Smooth muscle cell (in vitro differentiated cells): ENCODE measurements around the gene IFI27L1. TPM values are rescaled to one million over a fixed set of nuclear protein-coding genes. Genes with fewer than 3 reads are reported as not detected.

ENCODE experiments used
- DNase-seq: peaks from one replicate; lab custom pipeline; 2025; ENCODE audit not compliant: unreplicated experiment; lab: John Stamatoyannopoulos, UW
- H2AFZ ChIP-seq: fragments of 200-600 bp; sonication (generic); 2 replicates; pipeline ENCODE4 v1.6.0; 2016; ENCODE audit warnings: antibody characterized with exemption, low read depth, mild to moderate bottlenecking
- H3F3A ChIP-seq: fragments of 200-600 bp; sonication (generic); 2 replicates; pipeline ENCODE4 v1.6.0; 2017; ENCODE audit warnings: antibody characterized with exemption, low read depth
- H3K27ac ChIP-seq: fragments of 200-600 bp; sonication (generic); 2 replicates; pipeline ENCODE4 v1.5.1; 2016; ENCODE audit warnings: low read depth, mild to moderate bottlenecking
- H3K27me3 ChIP-seq: fragments of 200-600 bp; sonication (generic); 2 replicates; pipeline ENCODE4 v1.6.1; 2016; ENCODE audit warnings: low read depth, mild to moderate bottlenecking
- H3K36me3 ChIP-seq: fragments of 200-600 bp; sonication (generic); 2 replicates; pipeline ENCODE4 v1.5.1; 2016; ENCODE audit warnings: low read depth
- H3K4me1 ChIP-seq: fragments of 200-600 bp; sonication (generic); 2 replicates; pipeline ENCODE4 v1.5.1; 2016; ENCODE audit warnings: low read depth
- H3K4me2 ChIP-seq: fragments of 200-600 bp; sonication (generic); 2 replicates; pipeline ENCODE4 v1.6.0; 2016; ENCODE audit warnings: mild to moderate bottlenecking
- H3K4me3 ChIP-seq: fragments of 200-600 bp; sonication (generic); 2 replicates; pipeline ENCODE4 v1.5.1; 2016; ENCODE audit warnings: mild to moderate bottlenecking
- H3K79me2 ChIP-seq: fragments of 200-600 bp; sonication (generic); 2 replicates; pipeline ENCODE4 v1.6.0; 2016; ENCODE audit warnings: low read depth, mild to moderate bottlenecking
- H3K9ac ChIP-seq: fragments of 200-600 bp; sonication (generic); 2 replicates; pipeline ENCODE4 v1.6.0; 2016; ENCODE audit warnings: low read depth
- H3K9me3 ChIP-seq: fragments of 200-600 bp; sonication (generic); replicated peaks from 2 replicates; pipeline ENCODE4 v1.5.1; 2016; ENCODE audit warnings: low read depth
- H4K20me1 ChIP-seq: fragments of 200-600 bp; sonication (generic); 2 replicates; pipeline ENCODE4 v1.6.0; 2016; ENCODE audit warnings: low read depth
- WGBS: methylation state at CpG from one replicate; pipeline ENCODE4 v1.1.7; 2016; ENCODE audit warnings: low lambda C conversion rate; 5-methylcytosine and 5-hydroxymethylcytosine counted together
- polyA plus RNA-seq: library from polyadenylated mRNA; unstranded; fragments of >200 nt; fragmentation: Nextera tagmentation; extraction: Ambion mirVana; gene quantifications from 2 replicates; pipeline ENCODE4 v1.2.1, GENCODE V29; 2016
- total RNA-seq: library from RNA; depleted of rRNA; stranded (reverse); fragments of >200 nt; gene quantifications from 2 replicates; pipeline ENCODE4 v1.2.3, GENCODE V29; 2014
- TF ChIP-seq, protein P1 (sequence below): fragments of 200-600 bp; sonication (generic); IDR thresholded peaks from 2 replicates; pipeline ENCODE4 v1.5.1; 2017; ENCODE audit warnings: borderline replicate concordance, mild to moderate bottlenecking, antibody characterized with exemption; ENCODE audit not compliant: insufficient read depth, poor library complexity, severe bottlenecking

IFI27L1 gene
- total and polyA plus RNA-seq, 2 experiments from 2014 or later = 2.9 to 38.2 TPM

GRCh38 chr14:94043756-94044475 lies 37.2 kb upstream of the IFI27L1 start:
- Histone ChIP-seq H3K4me1 (no peaks in the 10 kb centered on the region), H3K9ac (no peak overlapping the region), H3F3A (no peaks in the 10 kb centered on the region), H3K27ac (no peak overlapping the region), H3K36me3 (no peaks in the 10 kb centered on the region), H3K27me3 (no peaks in the 10 kb centered on the region), H4K20me1 (no peaks in the 10 kb centered on the region), H3K4me3 (no peak overlapping the region), H3K79me2 (no peaks in the 10 kb centered on the region), H3K4me2 (no peak overlapping the region), H2AFZ (no peak overlapping the region), H3K9me3 (no peaks in the 10 kb centered on the region)
- DNase-seq = no peak
- WGBS = 95% methylated on average over 14 of the region's 14 CpGs
- TF ChIP-seq, protein P1, sequence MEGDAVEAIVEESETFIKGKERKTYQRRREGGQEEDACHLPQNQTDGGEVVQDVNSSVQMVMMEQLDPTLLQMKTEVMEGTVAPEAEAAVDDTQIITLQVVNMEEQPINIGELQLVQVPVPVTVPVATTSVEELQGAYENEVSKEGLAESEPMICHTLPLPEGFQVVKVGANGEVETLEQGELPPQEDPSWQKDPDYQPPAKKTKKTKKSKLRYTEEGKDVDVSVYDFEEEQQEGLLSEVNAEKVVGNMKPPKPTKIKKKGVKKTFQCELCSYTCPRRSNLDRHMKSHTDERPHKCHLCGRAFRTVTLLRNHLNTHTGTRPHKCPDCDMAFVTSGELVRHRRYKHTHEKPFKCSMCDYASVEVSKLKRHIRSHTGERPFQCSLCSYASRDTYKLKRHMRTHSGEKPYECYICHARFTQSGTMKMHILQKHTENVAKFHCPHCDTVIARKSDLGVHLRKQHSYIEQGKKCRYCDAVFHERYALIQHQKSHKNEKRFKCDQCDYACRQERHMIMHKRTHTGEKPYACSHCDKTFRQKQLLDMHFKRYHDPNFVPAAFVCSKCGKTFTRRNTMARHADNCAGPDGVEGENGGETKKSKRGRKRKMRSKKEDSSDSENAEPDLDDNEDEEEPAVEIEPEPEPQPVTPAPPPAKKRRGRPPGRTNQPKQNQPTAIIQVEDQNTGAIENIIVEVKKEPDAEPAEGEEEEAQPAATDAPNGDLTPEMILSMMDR = no peak

DNA sequence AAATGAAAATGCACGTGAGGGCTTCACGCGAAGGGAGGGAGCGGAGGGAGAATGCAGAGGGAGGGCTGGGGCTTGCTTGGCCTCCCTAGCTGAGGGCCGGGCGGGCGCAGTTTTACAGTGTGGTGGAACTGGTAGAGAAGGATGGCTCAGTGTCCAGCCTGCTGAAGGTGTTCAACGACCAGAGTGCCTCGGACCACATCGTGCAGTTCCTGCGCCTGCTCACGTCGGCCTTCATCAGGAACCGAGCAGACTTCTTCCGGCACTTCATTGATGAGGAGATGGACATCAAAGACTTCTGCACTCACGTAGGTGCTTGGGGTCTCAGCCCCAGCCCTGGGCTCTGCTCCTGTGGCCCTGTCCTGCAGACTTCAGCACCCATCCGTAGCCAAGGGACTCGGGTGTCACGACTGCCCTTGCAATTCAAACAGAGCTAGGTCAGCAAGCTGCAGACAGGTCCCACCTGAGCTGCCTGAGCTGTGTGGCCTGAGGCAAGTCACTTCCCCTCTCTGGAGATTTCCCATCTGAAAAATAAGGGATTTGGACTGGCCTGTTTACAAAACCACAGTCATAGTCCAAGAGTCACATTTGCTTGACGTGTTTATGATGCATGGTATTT lies 36.5 kb upstream of the IFI27L1 start:
- no peaks in the 10 kb centered on the region for H3K79me2 ChIP-seq
- 94% methylated on average over 20 of the region's 20 CpGs for WGBS

DNA sequence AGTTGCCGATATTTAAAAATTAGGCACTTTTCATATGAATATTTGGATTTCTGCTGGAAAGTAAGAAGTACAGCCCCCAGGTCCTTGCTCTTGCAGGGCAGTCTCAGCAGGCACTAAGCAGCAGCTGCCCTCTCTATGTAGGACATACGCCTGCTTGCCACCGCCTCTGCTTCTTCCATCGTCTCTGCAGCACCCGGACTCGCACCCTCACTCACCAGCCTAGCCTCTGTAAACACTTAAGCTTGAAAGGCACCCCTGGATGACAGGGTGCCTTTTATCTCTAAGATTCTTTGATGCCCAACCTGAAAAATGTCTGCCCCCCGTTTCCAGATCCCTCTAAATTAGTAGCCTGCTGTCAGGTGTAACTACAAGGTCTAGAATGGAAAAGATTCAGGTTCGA lies 36.0 kb upstream of the IFI27L1 start:
- Histone ChIP-seq H3K4me1 (no peaks in the 10 kb centered on the region), H3K36me3 (no peaks in the 10 kb centered on the region), H2AFZ (no peak overlapping the region), H4K20me1 (no peaks in the 10 kb centered on the region), H3K27me3 (no peaks in the 10 kb centered on the region), H3K4me2 (no peak overlapping the region), H3K9ac (no peak overlapping the region), H3K27ac (no peak overlapping the region), H3K9me3 (no peaks in the 10 kb centered on the region), H3F3A (no peaks in the 10 kb centered on the region), H3K79me2 (no peaks in the 10 kb centered on the region), H3K4me3 (no peak overlapping the region)
- whole genome bisulfite sequencing = 94% methylated on average over 8 of the region's 8 CpGs
- TF ChIP-seq, protein P1 = no peak
- DNase-seq = no peak

More for the DNA sequence above, 36.5 kb upstream of the IFI27L1 start:
- no peaks in the 10 kb centered on the region for H3F3A ChIP-seq
- no peak overlapping the region for H3K4me2 ChIP-seq
- H3K9me3 ChIP-seq = no peaks in the 10 kb centered on the region
- TF ChIP-seq, protein P1 = no peak
- no peak for DNase-seq
- no peaks in the 10 kb centered on the region for H3K27me3 ChIP-seq
- H3K9ac ChIP-seq = no peak overlapping the region
- no peak overlapping the region for H3K4me3 ChIP-seq
- H3K36me3 ChIP-seq = no peaks in the 10 kb centered on the region
- no peaks in the 10 kb centered on the region for H3K4me1 ChIP-seq
- no peak overlapping the region for H3K27ac ChIP-seq
- H4K20me1 ChIP-seq = no peaks in the 10 kb centered on the region
- no peak overlapping the region for H2AFZ ChIP-seq
